GM12878 (cell line): ENCODE data around the gene GPR26.

Experiments
- ATF3 ChIP-seq: IDR thresholded peaks from 2 replicates; pipeline ENCODE4 v1.6.1; 2011; ENCODE audit warnings: low read depth, mild to moderate bottlenecking, low read length, moderate library complexity, borderline replicate concordance; ENCODE audit errors: extremely low read depth
- MAX ChIP-seq: IDR thresholded peaks from 2 replicates; pipeline ENCODE4 v1.6.1; 2012; ENCODE audit warnings: low read depth, low read length, improper control_type of control experiment
- MXI1 ChIP-seq: fragments of 150-350 bp; IDR thresholded peaks from 2 replicates; pipeline ENCODE4 v1.6.1; 2011; ENCODE audit warnings: low read depth, mild to moderate bottlenecking, inconsistent platforms, low read length, improper control_type of control experiment
- NR2C2 ChIP-seq: IDR thresholded peaks from 2 replicates; pipeline ENCODE4 v1.6.1; 2011; ENCODE audit warnings: borderline replicate concordance, low read depth; ENCODE audit not compliant: control insufficient read depth, insufficient read length
- RAD21 ChIP-seq: IDR thresholded peaks from 2 replicates; pipeline ENCODE4 v1.6.1; 2011; ENCODE audit warnings: mild to moderate bottlenecking, low read depth, low read length, moderate library complexity; ENCODE audit not compliant: insufficient read depth
- USF1 ChIP-seq: IDR thresholded peaks from 2 replicates; pipeline ENCODE4 v1.6.1; 2011; ENCODE audit warnings: borderline replicate concordance, low read depth, mild to moderate bottlenecking, moderate library complexity, mixed read lengths, low read length; ENCODE audit not compliant: insufficient read depth; ENCODE audit errors: extremely low read length
- YY1 ChIP-seq: IDR thresholded peaks from 2 replicates; pipeline ENCODE4 v1.6.1; 2011; ENCODE audit warnings: low read depth, mild to moderate bottlenecking, low read length
- ZNF24 ChIP-seq: fragments of 450-650 bp; IDR thresholded peaks from 2 replicates; pipeline ENCODE4 v1.6.1; 2017; ENCODE audit warnings: antibody characterized with exemption, mild to moderate bottlenecking

GRCh38 chr10:123624086-123624485 lies 42.1 kb upstream of the GPR26 start:
- TF ChIP-seq ATF3 = no peak
- TF ChIP-seq RAD21 = no peak
- no peak for TF ChIP-seq USF1
- no peak for TF ChIP-seq MXI1
- no peak for TF ChIP-seq NR2C2
- no peak for TF ChIP-seq YY1
- no peak for TF ChIP-seq ZNF24
- TF ChIP-seq MAX = no peak
